GM12801 (cell line): ENCODE data around the gene KCNH8.

Experiments
- CTCF ChIP-seq: IDR thresholded peaks from one replicate; pipeline ENCODE4 v1.5.1; 2011; ENCODE audit warnings: control low read depth; ENCODE audit not compliant: insufficient read length; ENCODE audit errors: extremely low read depth

Gene KCNH8

GRCh38 chr3:19183584-19183983 is 35.3 kb downstream of the KCNH8 start:
- no peak for TF ChIP-seq CTCF

GRCh38 chr3:19190126-19190525 is 41.8 kb downstream of the KCNH8 start:
- no peak for TF ChIP-seq CTCF

GRCh38 chr3:19190602-19191001 is 42.3 kb downstream of the KCNH8 start:
- TF ChIP-seq CTCF = no peak

- TF ChIP-seq CTCF = no peak
Measured at GRCh38 chr3:19199131-19199530, 50.8 kb downstream of the KCNH8 start.

GRCh38 chr3:19202303-19202702 is 54.0 kb downstream of the KCNH8 start:
- TF ChIP-seq CTCF = no peak

- no peak for TF ChIP-seq CTCF
Measured at GRCh38 chr3:19202754-19203153, 54.4 kb downstream of the KCNH8 start.

GRCh38 chr3:19206540-19206939 is 58.2 kb downstream of the KCNH8 start:
- TF ChIP-seq CTCF = no peak
